GM21528 (cell line): ENCODE data around the gene SIX3.

ENCODE experiments used
- ATAC-seq: cut with Tn5 transposase; IDR thresholded peaks from one replicate; pipeline ENCODE4 v1.9.1; 2021; ENCODE audit warnings: mild to moderate bottlenecking, moderate library complexity; ENCODE audit not compliant: unreplicated experiment, low FRiP score

Gene SIX3

GRCh38 chr2:44930274-44931197 is 11.0 kb upstream of the SIX3 start:
- ATAC-seq, result no peak

- no peak for ATAC-seq
Observed at GRCh38 chr2:44931198-44931780, 10.2 kb upstream of the SIX3 start.

- no peak for ATAC-seq
Observed at GRCh38 chr2:44932079-44932478, 9.4 kb upstream of the SIX3 start.

- ATAC-seq, result no peak
Observed at GRCh38 chr2:44932564-44933392, 8.7 kb upstream of the SIX3 start.

GRCh38 chr2:44933434-44933951 is 8.0 kb upstream of the SIX3 start:
- ATAC-seq, result no peak

GRCh38 chr2:44934038-44934982 is 7.2 kb upstream of the SIX3 start:
- no peak for ATAC-seq

- ATAC-seq, result no peak
Observed at GRCh38 chr2:44934983-44935728, 6.3 kb upstream of the SIX3 start.

- no peak for ATAC-seq
Observed at GRCh38 chr2:44935729-44936098, 5.8 kb upstream of the SIX3 start.

GRCh38 chr2:44936275-44936674 is 5.2 kb upstream of the SIX3 start:
- ATAC-seq, result no peak

- no peak for ATAC-seq
Observed at GRCh38 chr2:44936715-44937687, 4.5 kb upstream of the SIX3 start.

GRCh38 chr2:44937688-44938240 is 3.7 kb upstream of the SIX3 start:
- ATAC-seq, result no peak

- ATAC-seq, result no peak
Observed at GRCh38 chr2:44938287-44939105, 3.0 kb upstream of the SIX3 start.

GRCh38 chr2:44939106-44940048 is 2.1 kb upstream of the SIX3 start:
- ATAC-seq, result no peak

- no peak for ATAC-seq
Observed at GRCh38 chr2:44940049-44940494, 1.4 kb upstream of the SIX3 start.

- no peak for ATAC-seq
Observed at GRCh38 chr2:44940732-44941464, 604 bp upstream of the SIX3 start.
